ENCODE results near the gene RRP12.

- TF ChIP-seq POLR2A (IDR thresholded peaks at IDR 0.05; ENCODE audit: low read length): peak; percentile 2
- no peak for TF ChIP-seq GATA1 (IDR thresholded peaks at IDR 0.05; ENCODE audit: low read depth, low read length)
Measured at GRCh38 chr10:97333351-97333600, 67.9 kb downstream of the RRP12 start.
